ENCODE results near the gene PROSER3.

Gene PROSER3

DNA sequence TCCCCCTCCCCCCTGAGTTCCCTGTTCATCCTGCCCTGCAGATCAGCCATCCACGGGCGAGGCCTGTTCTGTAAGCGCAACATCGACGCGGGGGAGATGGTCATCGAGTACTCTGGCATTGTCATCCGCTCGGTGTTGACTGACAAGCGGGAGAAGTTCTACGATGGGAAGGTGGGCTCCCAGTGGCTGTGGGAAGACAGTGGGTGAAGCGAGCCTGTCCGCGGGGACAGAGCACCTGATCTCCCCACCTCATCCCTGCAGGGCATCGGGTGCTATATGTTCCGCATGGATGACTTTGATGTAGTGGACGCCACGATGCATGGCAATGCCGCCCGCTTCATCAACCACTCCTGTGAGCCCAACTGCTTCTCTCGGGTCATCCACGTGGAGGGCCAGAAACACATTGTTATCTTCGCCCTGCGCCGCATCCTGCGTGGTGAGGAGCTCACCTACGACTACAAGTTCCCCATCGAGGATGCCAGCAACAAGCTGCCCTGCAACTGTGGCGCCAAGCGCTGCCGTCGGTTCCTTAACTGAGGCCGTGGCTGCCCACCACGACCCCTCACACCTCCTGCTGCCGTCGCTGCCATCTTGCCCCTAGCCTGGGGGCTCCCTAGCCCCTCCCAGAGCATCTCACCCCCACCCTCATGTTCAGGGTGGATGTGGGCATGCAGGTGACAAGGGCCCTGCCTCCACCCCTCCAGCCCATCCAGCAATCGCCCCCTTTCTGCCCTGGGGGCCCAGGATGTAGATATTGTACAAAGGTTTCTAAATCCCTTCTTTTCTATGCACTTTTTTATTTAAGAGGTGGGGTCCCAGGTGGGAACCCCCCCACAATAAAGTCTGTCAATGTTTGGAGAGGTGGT lies 19.7 kb upstream of the PROSER3 start:
- Histone ChIP-seq H3K36me3 (ENCODE audit: insufficient read depth, low read length) (peaks cover 55% of the 10 kb centered on the region), H3K9me3 (ENCODE audit: low read length) (no peaks in the 10 kb centered on the region), H4K20me1 (ENCODE audit: insufficient read depth, low read length) (no peaks in the 10 kb centered on the region), H3K27ac (ENCODE audit: low read depth, low read length, poor library complexity, severe bottlenecking) (no peak overlapping the region), H3K9ac (ENCODE audit: low read length) (no peak overlapping the region), H3K4me2 (ENCODE audit: low read length) (no peak overlapping the region), H2AFZ (ENCODE audit: low read length) (no peak overlapping the region), H3K9me2 (ENCODE audit: low read depth, low read length) (no peaks in the 10 kb centered on the region), H3K4me1 (ENCODE audit: insufficient read depth, low read length, severe bottlenecking) (peaks cover 33% of the 10 kb centered on the region), H3F3A (ENCODE audit: insufficient read depth, low read length) (no peaks in the 10 kb centered on the region), H3K4me3 (ENCODE audit: low read depth, low read length, poor library complexity, severe bottlenecking) (no peak overlapping the region), H3K79me2 (ENCODE audit: insufficient read depth, low read length) (no peaks in the 10 kb centered on the region), H3K27me3 (ENCODE audit: insufficient read depth, low read length) (no peaks in the 10 kb centered on the region)
- TF ChIP-seq, protein P1, sequence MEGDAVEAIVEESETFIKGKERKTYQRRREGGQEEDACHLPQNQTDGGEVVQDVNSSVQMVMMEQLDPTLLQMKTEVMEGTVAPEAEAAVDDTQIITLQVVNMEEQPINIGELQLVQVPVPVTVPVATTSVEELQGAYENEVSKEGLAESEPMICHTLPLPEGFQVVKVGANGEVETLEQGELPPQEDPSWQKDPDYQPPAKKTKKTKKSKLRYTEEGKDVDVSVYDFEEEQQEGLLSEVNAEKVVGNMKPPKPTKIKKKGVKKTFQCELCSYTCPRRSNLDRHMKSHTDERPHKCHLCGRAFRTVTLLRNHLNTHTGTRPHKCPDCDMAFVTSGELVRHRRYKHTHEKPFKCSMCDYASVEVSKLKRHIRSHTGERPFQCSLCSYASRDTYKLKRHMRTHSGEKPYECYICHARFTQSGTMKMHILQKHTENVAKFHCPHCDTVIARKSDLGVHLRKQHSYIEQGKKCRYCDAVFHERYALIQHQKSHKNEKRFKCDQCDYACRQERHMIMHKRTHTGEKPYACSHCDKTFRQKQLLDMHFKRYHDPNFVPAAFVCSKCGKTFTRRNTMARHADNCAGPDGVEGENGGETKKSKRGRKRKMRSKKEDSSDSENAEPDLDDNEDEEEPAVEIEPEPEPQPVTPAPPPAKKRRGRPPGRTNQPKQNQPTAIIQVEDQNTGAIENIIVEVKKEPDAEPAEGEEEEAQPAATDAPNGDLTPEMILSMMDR (IDR thresholded peaks at IDR 0.05; ENCODE audit: low read length): no peak
- TF ChIP-seq EZH2 (IDR thresholded peaks at IDR 0.05; ENCODE audit: borderline replicate concordance, low read length): no peak

DNA sequence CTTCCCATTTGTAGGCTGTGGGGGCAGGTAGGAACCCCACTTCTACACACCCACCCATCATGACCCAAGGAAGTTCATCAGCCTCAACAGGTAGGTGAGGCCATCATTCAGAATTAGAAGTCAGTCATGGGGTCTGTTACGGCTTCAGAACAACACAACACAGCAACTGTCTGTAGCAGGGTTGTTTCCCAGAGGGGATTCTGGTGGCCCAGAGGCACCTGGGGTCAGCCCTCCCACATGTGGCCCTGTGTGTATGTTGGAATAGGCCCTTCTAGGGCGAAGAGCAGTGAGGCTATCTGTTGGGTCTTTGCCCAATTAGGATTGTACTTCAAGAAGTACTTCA lies 19.1 kb upstream of the PROSER3 start:
- Histone ChIP-seq H3K36me3 (ENCODE audit: insufficient read depth, low read length) (peaks cover 49% of the 10 kb centered on the region), H3K79me2 (ENCODE audit: insufficient read depth, low read length) (no peaks in the 10 kb centered on the region), H3K4me1 (ENCODE audit: insufficient read depth, low read length, severe bottlenecking) (peaks cover 39% of the 10 kb centered on the region), H3F3A (ENCODE audit: insufficient read depth, low read length) (no peaks in the 10 kb centered on the region), H3K27me3 (ENCODE audit: insufficient read depth, low read length) (no peaks in the 10 kb centered on the region), H3K27ac (ENCODE audit: low read depth, low read length, poor library complexity, severe bottlenecking) (no peak overlapping the region), H2AFZ (ENCODE audit: low read length) (no peak overlapping the region), H4K20me1 (ENCODE audit: insufficient read depth, low read length) (no peaks in the 10 kb centered on the region), H3K9ac (ENCODE audit: low read length) (no peak overlapping the region), H3K4me3 (ENCODE audit: low read depth, low read length, poor library complexity, severe bottlenecking) (no peak overlapping the region), H3K9me2 (ENCODE audit: low read depth, low read length) (no peaks in the 10 kb centered on the region), H3K4me2 (ENCODE audit: low read length) (no peak overlapping the region), H3K9me3 (ENCODE audit: low read length) (no peaks in the 10 kb centered on the region)
- TF ChIP-seq, protein P1 (IDR thresholded peaks at IDR 0.05; ENCODE audit: low read length): no peak
- TF ChIP-seq EZH2 (IDR thresholded peaks at IDR 0.05; ENCODE audit: borderline replicate concordance, low read length): no peak

DNA sequence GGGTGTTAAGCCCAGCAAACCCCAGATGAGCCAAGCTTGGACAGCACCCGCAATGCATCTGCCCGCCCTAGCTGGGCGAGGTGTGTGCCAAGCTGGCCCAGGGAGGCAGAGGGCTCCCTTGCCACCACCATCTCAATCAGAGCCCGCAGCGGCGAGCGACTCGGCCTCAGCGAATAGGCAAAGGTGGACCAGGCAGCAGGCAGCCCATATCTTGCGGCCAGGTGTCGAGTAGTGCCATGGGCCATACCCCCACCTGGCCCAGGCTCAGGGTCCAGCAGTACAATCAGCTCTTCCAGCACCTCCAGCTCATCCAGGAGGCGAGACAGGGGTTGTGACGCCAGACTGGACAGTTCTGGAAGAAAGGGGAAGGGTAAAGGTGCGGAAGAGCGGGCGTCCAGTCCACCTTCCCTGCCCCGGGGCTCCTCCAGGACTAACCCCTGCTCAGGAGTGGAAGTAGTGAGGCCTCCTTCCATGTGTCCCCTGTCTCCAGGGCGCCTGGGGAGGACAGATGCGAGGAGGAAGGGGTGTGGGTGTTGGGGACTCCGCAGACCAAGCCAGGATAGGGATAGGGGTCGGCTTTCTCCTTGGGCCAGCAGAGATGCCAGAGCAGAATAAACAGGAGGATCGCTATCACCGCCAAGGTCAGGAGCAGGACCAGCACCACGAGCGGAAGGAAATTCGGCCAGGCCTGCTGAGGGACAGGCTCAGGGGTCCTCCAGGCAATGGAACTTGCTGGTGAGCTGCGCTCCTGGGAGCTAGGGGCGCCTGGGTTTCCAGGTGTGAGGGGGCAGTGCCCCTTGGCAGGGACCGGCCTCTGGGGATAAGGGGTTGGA lies 18.5 kb upstream of the PROSER3 start:
- H3F3A ChIP-seq (ENCODE audit: insufficient read depth, low read length): no peaks in the 10 kb centered on the region
- H3K27me3 ChIP-seq (ENCODE audit: insufficient read depth, low read length): no peaks in the 10 kb centered on the region
- no peak for TF ChIP-seq EZH2 (IDR thresholded peaks at IDR 0.05; ENCODE audit: borderline replicate concordance, low read length)
- TF ChIP-seq, protein P1 (IDR thresholded peaks at IDR 0.05; ENCODE audit: low read length): no peak
- H4K20me1 ChIP-seq (ENCODE audit: insufficient read depth, low read length): no peaks in the 10 kb centered on the region
- peaks cover 45% of the 10 kb centered on the region for H3K4me1 ChIP-seq (ENCODE audit: insufficient read depth, low read length, severe bottlenecking)
- no peak overlapping the region for H3K27ac ChIP-seq (ENCODE audit: low read depth, low read length, poor library complexity, severe bottlenecking)
- H3K36me3 ChIP-seq (ENCODE audit: insufficient read depth, low read length): peaks cover 42% of the 10 kb centered on the region
- peak overlapping the region; percentile 72 for H3K9ac ChIP-seq (ENCODE audit: low read length)
- peak overlapping the region; percentile 71 for H3K4me3 ChIP-seq (ENCODE audit: low read depth, low read length, poor library complexity, severe bottlenecking)
- H2AFZ ChIP-seq (ENCODE audit: low read length): no peak overlapping the region
- no peaks in the 10 kb centered on the region for H3K9me3 ChIP-seq (ENCODE audit: low read length)
- no peaks in the 10 kb centered on the region for H3K79me2 ChIP-seq (ENCODE audit: insufficient read depth, low read length)
- no peaks in the 10 kb centered on the region for H3K9me2 ChIP-seq (ENCODE audit: low read depth, low read length)
- H3K4me2 ChIP-seq (ENCODE audit: low read length): peak overlapping the region; percentile 98

All from OCI-LY1 (cell line).